GM12801 (cell line): ENCODE measurements around the gene SCLT1.

Source experiments
- TF ChIP-seq, protein P1 (sequence below): IDR thresholded peaks from one replicate; pipeline ENCODE4 v1.5.1; 2011; ENCODE audit warnings: control low read depth; ENCODE audit not compliant: insufficient read length; ENCODE audit errors: extremely low read depth

SCLT1 gene

DNA sequence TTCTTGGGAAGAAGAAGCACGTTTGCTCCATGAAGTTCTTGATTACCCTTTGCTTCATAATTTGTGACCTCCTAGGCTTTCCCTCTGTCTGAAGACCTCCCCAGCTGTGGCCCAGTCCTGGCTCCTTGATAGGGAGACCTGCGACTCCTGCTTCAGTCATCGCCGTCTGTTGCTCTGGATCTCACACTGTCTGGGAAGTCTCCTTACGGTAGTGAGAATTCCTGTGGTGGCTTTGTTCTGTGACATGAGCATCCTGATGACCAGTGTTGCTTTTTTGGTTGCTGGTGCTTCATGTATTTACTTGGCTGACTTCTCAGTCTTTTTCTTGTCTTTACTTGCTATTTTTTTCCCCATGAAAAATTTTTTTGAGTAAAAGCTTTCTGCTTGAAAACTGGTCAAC is 239.6 kb downstream of the SCLT1 start:
- TF ChIP-seq, protein P1, sequence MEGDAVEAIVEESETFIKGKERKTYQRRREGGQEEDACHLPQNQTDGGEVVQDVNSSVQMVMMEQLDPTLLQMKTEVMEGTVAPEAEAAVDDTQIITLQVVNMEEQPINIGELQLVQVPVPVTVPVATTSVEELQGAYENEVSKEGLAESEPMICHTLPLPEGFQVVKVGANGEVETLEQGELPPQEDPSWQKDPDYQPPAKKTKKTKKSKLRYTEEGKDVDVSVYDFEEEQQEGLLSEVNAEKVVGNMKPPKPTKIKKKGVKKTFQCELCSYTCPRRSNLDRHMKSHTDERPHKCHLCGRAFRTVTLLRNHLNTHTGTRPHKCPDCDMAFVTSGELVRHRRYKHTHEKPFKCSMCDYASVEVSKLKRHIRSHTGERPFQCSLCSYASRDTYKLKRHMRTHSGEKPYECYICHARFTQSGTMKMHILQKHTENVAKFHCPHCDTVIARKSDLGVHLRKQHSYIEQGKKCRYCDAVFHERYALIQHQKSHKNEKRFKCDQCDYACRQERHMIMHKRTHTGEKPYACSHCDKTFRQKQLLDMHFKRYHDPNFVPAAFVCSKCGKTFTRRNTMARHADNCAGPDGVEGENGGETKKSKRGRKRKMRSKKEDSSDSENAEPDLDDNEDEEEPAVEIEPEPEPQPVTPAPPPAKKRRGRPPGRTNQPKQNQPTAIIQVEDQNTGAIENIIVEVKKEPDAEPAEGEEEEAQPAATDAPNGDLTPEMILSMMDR, result no peak

DNA sequence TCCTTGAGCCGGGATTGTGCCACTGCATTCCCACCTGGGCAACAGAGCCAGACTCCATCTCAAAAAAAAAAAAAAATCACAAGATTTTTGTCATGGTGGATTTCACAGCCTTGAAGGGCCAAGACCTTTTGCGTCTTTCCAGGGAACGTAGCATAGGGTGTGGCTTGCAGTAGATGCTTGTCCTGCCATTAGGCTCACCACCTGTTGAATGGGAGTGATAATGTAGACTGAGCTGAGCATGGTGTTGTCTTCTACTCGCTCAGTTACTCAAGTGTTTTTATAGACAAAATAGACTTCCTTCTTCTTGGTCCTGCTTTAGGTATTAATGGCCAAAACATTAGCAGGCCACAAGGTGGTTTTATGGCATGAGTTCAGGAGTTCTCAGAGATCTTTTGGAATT is 243.1 kb downstream of the SCLT1 start:
- TF ChIP-seq, protein P1, result no peak

DNA sequence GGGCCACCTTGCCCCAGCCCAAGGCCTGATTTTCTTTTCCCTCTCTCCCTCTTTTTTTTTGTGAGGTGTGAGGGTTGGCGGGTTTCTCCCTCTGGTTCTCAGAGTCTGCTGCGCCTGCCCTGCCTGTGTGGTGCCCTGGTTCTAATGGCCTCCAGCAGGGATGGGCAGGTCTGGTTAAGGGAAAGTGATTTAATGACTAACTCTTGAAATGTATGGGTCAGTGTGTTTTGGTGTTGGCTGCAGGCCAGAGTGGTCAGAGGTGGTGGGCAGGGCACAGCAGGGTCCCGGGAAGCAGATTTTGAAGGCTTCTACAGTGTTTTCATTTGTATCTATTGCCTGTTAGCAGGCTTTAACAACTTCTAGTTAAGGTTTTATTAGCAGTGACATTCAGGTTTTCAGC is 244.9 kb downstream of the SCLT1 start:
- TF ChIP-seq, protein P1, result no peak

DNA sequence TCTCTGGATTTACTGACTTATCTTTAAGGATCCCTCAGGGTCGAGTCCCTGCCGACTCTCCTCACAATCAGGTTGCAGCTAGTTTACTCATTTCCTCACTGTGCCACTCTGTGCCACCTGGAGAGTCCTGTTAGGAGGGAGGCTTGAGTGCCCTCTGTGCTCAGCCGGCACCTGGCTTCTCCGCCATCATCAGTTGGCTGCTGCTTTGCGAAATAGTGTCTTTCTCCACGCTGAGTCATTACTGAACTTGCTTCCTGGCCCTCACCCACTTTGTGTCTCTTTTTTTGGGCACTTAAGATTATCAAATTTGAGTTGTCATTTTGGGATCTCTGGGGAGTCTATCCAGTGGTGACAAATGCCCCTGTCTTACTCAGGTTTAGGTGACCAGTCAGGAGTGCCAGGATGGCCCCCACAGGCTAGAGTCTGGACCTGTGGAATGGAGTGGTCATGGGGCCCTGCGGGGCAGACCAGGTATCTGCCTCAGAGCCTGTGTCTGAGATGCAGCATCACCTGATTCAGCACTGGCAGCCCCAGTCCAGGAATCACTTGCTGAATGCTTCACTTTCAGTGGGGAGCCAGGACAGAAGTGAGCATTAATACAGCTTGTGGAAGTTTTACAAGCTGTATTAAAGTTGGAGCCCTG is 246.1 kb downstream of the SCLT1 start:
- TF ChIP-seq, protein P1, result no peak

DNA sequence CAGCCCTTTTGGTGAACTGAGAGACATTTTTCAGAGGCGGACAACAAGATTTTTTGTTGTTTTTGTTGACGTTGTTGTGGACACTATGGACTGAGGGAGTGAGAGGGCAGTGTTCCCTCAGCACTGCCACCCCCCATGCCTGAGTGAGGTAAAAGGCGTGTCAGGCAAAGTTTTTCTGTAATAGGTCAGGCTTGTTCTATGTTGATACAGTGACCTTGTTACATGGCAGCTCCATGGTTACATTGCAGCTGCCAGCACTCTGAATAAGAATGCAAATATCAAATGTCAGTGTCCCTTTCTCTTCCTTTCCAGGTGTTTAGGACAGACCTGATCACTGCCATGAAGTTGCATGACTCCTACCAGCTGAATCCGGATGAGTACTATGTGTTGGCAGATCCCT is 247.3 kb downstream of the SCLT1 start:
- TF ChIP-seq, protein P1, result no peak

DNA sequence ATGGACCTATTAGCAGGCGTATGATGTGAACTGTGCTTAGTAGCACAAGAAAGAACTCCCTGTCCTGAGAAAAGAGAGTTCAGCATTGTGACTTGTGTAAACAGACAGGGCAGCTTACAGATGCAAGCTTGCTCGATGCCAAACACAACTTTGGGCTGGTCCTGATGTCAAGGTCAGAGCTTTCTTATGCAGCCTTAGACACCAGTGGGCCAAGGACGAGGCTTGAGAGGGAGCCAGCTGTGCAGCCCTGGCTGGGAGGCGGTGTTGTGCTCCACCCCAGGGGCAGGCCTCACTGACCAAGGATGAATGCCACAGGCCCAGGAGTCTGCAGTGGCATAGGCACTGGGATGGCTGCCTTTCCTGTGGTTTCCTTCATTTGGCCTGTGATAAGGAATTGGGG is 248.4 kb downstream of the SCLT1 start:
- TF ChIP-seq, protein P1, result no peak

DNA sequence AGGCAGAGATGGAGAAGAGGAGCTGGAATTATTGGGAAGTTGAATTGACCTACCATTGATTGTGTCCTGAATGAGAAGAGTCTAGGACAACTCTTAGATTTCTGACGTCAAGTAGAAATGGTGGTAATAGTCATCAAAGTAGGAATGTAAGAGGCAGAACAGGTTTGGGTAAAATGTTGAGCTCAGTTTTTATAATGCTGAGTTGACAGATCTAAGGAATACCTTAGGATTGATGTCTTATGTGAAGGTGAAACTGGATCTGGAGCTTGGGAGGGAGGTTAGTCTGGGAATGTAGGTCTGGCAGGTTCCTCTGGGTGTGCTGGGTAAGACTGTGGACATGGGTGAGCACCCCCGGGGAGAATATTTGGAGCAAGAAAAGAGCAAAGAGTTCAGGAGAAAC is 251.9 kb downstream of the SCLT1 start:
- TF ChIP-seq, protein P1, result no peak

DNA sequence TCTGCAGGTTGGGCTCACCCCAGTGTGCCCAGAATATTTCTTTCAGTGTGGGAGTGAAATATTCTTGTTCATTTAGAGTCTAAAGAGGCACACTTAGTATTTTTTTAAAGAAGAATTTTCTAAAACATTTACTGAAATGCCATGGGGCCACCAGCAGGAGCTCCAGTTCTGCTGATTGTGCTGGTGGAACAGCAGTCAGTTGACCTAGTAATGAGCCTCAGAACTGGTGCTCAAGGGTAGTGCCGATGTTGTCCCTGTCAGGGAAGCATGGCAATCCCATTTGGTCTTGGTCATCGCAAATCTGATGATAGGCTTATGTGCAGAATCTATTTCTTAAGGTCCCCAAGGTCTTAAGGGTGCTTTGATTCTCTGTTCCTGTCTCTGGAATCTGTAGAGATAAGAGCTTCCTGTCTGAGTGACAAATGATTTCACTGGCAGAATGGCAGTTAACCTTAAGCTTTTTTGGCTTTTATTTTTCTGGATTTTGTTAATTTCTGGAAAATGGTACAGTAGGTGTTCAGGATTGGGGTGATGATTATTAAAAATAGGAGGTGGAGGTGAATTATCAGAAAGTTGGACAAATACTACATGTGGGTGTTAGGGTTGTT is 252.5 kb downstream of the SCLT1 start:
- TF ChIP-seq, protein P1, result no peak
